IgD-negative memory B cell (primary cell): Measurements from ENCODE around the gene SUSD5. TPM values are rescaled to one million over a fixed set of nuclear protein-coding genes. Genes with fewer than 3 reads are reported as not detected.
"Not testable (repeated sequence)": the region's sequence is repeated elsewhere in the genome, so short reads cannot be mapped to it uniquely, and the experiment has no call there.

Experiments
- H3K27ac Mint-ChIP-seq, 3 donors: one replicate each; pipeline ENCODE4 v1.8.0; 2020 to 2022; ENCODE audit warnings: mild to moderate bottlenecking in 3 of 3, mixed read lengths in 3 of 3, moderate library complexity in 1 of 3
- H3K27me3 Mint-ChIP-seq: one replicate; pipeline ENCODE4 v1.8.0; 2021; ENCODE audit warnings: mixed read lengths
- H3K36me3 Mint-ChIP-seq: one replicate; pipeline ENCODE4 v1.8.0; 2020; ENCODE audit warnings: mild to moderate bottlenecking, mixed read lengths
- H3K4me1 Mint-ChIP-seq, 3 donors: one replicate each; pipeline ENCODE4 v1.8.0; 2020 to 2022; ENCODE audit warnings: mixed read lengths in 3 of 3, mild to moderate bottlenecking in 1 of 3
- H3K4me3 Mint-ChIP-seq, 4 donors: one replicate each; pipeline ENCODE4 v1.8.0; 2020 to 2022; ENCODE audit warnings: mild to moderate bottlenecking in 4 of 4, mixed read lengths in 4 of 4, moderate library complexity in 3 of 4
- H3K9me3 Mint-ChIP-seq, 3 donors: one replicate each; pipeline ENCODE4 v1.8.0; 2020 to 2021; ENCODE audit warnings: mixed read lengths in 3 of 3, mild to moderate bottlenecking in 1 of 3
- polyA plus RNA-seq: library from polyadenylated mRNA; unstranded; fragments of 300-500 nt; fragmentation: Illumina TruSeq; gene quantifications from one replicate; pipeline ENCODE4 v1.2.3, GENCODE V29; 2021

Gene SUSD5
- polyA plus RNA-seq, 1 donor from 2014 or later, result not detected

DNA sequence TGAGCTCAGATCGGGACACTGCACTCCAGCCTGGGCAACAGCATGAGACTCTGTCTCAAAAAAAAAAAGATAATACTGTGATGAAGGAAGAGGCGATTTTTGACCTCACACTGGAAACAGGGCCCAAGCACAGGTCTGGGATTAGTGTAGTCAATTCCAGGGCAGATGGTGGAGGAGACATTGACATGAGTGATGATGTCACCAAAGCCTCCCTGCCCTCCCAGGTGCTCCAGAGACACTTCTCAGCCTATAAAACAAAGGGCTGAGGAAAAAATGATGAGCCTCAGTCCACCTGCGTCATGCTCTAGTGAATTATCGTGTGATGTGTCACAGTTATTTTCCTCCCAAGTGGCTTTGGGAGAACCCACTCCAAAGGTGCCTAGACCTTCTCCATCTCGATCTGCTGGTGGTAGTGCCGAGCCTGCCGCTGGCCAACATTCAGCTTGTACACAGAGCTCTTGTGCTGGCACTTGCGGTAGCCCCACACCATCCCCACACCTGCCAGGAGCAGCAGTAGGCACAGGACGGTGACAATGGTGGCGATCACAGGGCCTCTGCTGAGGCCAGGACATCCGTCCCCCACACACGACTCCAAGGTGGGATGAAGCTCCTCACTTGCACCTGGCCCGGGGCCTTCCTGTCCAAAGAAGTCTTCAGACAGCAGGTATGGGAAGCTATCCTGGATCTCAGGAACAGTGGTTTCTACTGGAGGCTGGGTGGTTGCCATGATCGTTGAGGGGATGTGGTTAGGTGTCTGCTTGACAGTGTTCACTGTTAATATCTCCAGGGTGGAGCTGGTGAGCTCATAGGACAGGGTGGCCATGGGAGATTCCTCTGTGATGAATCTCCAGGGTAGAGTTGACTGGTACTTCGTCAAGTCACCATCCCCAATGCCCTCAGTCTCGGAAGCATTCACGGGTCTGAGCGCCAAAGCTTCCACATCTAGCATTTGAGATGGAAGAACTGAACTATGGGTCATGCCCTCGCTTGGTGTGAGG, 65.9 kb downstream of the SUSD5 start:
- Mint-ChIP-seq H3K36me3 (no peaks in the 10 kb centered on the region), H3K4me3 (no peak overlapping the region), H3K9me3 (no peaks in the 10 kb centered on the region), H3K27me3 (peaks cover 1% of the 10 kb centered on the region), H3K27ac (no peak overlapping the region), H3K4me1 (peaks cover 0 to 3% (median 0%) of the 10 kb centered on the region in 3 donors)

DNA sequence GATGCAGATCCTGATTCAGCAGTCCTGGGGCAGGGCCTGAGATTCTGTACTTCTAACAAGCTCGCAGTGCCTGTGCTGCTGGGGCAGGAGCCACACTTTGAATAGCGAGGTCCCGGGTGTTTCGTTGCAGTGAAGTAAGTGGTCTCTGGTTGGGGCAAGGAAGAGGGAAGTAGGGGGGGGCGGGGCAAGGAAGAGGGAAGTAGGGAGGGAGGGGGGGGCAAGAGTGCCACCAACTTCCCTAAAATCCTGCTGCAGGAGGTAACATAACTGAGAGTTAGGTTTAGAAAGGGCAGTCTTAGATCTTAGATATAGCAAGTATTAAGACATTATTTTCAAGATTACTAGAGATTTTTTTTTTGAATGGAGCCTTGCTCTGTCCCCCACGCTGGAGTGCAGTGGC, 69.3 kb downstream of the SUSD5 start:
- Mint-ChIP-seq H3K9me3 (no peaks in the 10 kb centered on the region), H3K4me3 (no peak overlapping the region), H3K27me3 (peaks cover 1% of the 10 kb centered on the region), H3K36me3 (peaks cover 3% of the 10 kb centered on the region), H3K27ac (no peak overlapping the region), H3K4me1 (peaks cover 0 to 3% (median 0%) of the 10 kb centered on the region in 3 donors)

DNA sequence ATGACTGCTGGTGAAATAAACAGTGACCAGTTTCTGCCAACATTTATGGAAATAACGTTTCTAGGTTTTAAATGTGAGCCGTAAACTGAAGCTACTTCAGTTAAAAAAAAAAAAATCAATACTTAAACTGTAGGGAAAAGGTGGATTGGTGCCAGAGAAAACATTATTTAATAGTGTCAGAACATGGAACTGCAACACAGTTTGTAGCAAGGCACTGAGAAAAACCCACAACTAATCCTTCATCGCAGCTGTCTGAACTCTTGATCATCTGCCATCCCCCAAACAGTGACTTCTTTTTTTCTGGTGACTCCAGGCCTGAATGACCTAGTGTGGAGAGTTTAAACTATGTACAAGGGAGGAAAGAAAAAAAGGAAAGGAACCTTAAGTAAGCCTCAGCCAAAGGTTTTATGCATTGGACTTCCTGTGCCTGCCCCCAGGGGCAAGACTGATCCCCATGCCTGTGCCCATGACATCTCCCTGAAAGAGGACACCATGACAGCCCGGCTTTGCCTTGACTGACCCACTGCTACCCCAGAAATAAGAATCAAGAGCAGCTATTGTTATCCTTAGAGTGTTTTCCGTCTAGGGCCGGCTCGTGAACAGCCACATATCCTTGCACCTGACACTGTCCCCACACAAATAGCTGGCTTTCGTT, 71.7 kb downstream of the SUSD5 start:
- Mint-ChIP-seq H3K4me3 (no peak overlapping the region), H3K36me3 (peaks cover 12% of the 10 kb centered on the region), H3K4me1 (peaks cover 0 to 5% (median 3%) of the 10 kb centered on the region in 3 donors), H3K9me3 (no peaks in the 10 kb centered on the region), H3K27ac (peak overlapping the region in 1 of 3 donors; percentile 22), H3K27me3 (no peaks in the 10 kb centered on the region)

DNA sequence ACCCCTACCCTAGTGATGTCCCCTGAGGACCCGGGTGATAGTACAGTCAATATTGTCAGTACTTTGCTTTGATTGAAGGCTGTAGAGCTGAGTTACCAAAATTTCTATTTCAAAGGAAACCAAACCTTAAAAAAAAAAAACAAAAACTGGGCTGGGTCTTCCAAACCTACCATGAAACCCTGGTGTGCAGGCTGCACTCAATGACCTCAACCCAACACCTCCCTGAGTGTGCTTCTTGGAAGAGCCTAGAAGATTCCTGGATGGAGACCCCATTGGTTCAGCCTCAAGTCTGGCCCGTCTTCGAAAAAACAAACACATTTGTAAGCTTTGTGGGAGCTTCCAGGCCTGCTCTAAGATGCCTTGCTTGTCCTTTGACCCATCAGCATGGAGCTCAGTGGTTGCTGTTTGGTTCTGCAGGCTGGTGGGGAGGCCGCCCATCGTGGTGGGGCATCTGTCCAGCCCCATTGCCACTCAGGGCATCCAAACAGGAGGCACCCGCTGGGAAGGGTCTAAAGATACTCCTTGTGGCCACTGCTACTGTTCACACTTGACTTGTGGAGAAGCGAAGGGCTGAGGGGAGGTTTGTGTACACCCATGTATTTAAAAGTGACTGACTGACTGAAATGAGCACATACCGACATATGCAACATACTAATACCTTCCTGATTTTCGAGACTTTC, 72.6 kb downstream of the SUSD5 start:
- H3K9me3 Mint-ChIP-seq, result no peaks in the 10 kb centered on the region

DNA sequence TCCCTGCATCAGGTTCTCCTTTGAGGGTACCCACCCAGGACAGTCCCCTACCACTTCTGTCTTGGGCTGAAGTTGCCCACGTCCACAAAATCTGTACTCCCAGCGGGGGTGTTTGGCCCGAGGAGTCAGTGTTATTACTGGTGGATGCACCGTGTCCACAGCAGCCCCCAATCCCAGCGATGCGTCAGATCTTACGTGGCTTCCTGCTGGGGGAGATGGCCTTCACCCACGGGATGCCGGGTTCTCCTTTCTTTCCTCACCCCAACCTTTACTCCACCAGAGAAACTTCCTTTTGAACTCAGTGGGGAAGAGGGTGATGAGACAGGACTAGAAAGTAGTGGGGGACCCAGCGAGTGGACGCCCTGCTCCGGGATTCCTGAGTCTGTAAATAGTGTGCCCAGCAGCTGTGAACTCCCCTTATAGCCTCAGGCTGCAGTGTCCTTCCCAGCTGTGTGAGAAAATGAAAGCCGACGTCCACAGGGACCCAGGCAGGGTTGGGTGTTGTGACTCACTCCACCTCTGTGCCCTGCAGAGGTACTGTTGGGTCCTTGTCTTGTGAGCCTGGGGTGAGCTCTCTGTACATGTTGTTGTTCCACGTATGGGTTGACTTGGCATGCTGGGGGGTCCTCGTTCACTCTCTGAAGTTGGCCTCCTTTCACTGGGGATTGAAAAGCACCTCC, 73.2 kb downstream of the SUSD5 start:
- peaks cover 0 to 5% (median 3%) of the 10 kb centered on the region in 3 donors for H3K4me1 Mint-ChIP-seq
- no peaks in the 10 kb centered on the region for H3K9me3 Mint-ChIP-seq
- peaks cover 16% of the 10 kb centered on the region for H3K36me3 Mint-ChIP-seq
- no peaks in the 10 kb centered on the region for H3K27me3 Mint-ChIP-seq
- H3K27ac Mint-ChIP-seq, result peak overlapping the region in 1 of 3 donors; percentile 43
- no peak overlapping the region for H3K4me3 Mint-ChIP-seq

More for the DNA sequence above, 72.6 kb downstream of the SUSD5 start:
- peak overlapping the region in 1 of 3 donors; percentile 41 for H3K27ac Mint-ChIP-seq
- H3K4me3 Mint-ChIP-seq, result no peak overlapping the region
- H3K27me3 Mint-ChIP-seq, result no peaks in the 10 kb centered on the region
- peaks cover 0 to 5% (median 3%) of the 10 kb centered on the region in 3 donors for H3K4me1 Mint-ChIP-seq
- peaks cover 16% of the 10 kb centered on the region for H3K36me3 Mint-ChIP-seq

DNA sequence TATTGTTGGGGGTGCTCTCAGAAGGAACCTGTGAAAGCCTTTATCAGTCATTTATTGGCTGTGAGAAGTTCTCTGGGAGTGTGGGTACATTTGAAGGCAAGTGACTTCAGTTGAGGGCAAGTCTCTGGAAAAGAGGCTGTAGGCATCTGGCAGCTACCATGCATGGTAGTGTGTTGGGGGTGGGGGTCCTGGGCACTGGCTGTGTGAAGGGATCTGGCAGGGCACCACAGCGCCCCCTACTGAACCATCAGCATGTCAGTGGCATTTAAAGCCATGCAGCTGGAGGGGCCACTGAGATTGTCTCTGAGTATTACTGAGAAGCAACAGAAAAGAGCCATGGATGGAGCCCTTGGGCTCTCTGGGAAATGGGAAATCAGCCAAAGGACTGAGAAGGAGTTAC, 74.2 kb downstream of the SUSD5 start:
- Mint-ChIP-seq H3K27me3 (no peaks in the 10 kb centered on the region), H3K4me1 (peaks cover 0 to 7% (median 4%) of the 10 kb centered on the region in 3 donors), H3K36me3 (peaks cover 16% of the 10 kb centered on the region), H3K4me3 (no peak overlapping the region), H3K9me3 (no peaks in the 10 kb centered on the region), H3K27ac (peak overlapping the region in 2 of 3 donors; percentile 43 to 50)

DNA sequence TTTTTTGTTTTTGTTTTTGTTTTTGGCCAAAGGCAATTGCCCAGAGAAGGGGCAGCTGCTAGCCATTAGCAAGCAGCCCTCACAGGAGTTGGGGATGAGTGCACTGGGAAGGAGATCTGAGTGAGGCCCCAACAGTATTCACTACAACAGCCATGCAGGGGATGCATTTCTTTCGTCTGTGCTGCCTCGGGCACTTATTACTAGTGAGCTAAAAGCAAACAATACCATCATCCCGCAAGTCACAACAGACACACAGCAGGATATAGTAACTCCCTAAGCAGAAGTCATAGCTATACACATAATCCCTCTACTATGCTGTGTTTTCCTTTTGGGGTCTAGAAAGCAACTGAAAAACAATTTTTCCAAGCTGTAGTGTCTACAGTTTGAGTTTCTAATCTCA, 77.6 kb downstream of the SUSD5 start:
- H3K27me3 Mint-ChIP-seq, result no peaks in the 10 kb centered on the region
- H3K9me3 Mint-ChIP-seq, result no peaks in the 10 kb centered on the region
- H3K4me3 Mint-ChIP-seq, result no peak overlapping the region
- peaks cover 0 to 17% (median 6%) of the 10 kb centered on the region in 3 donors for H3K4me1 Mint-ChIP-seq
- peaks cover 16% of the 10 kb centered on the region for H3K36me3 Mint-ChIP-seq
- H3K27ac Mint-ChIP-seq, result no peak overlapping the region

DNA sequence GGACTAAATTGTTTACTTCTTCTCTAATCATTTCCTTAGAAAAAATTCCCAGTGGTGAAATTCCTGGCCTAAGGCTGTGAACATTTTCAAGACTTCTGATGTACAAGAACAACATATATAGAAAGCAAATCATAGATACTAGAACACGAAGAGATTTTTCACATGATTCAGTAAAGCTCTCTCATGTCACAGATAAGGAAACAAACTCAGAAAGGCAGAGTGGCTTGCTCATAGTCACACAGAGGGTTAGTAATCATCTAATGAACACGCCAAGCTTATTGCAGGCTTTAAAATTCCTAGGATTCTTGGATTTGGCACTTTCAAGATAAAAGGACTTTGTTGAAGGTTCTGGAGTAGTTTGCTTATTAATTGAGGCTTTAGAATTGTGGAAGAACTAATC, 78.6 kb downstream of the SUSD5 start:
- no peaks in the 10 kb centered on the region for H3K27me3 Mint-ChIP-seq
- peaks cover 0 to 17% (median 6%) of the 10 kb centered on the region in 3 donors for H3K4me1 Mint-ChIP-seq
- no peaks in the 10 kb centered on the region for H3K9me3 Mint-ChIP-seq
- peaks cover 16% of the 10 kb centered on the region for H3K36me3 Mint-ChIP-seq
- no peak overlapping the region for H3K4me3 Mint-ChIP-seq
- H3K27ac Mint-ChIP-seq, result peak overlapping the region in 1 of 3 donors; percentile 39

DNA sequence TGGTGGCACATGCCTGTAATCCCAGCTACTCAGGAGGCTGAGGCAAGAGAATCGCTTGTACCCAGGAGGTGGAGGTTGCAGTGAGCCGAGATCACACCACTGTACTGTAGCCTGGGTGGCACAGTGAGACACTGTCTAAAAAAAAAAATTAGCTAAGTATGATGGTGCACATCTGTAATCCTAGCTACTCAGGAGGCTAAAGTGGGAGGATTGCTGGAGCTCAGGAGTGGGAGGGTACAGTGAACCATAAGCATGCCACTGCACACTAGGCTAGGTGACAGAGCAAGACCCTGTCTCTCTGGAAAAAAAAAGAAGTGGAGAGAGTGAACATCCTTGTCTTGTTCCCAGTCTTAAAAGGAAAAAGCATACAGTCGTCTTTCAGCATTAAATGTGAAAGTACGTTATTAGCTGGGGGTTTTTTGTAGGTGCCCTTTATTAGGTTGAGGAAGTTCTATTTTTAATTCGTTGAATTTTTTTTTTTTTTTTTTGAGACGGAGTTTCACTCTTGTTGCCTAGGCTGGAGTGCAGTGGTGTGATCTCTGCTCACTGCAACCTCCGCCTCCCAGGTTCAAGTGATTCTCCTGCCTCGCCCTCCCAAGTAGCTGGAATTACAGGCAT, 79.5 kb downstream of the SUSD5 start:
- Mint-ChIP-seq H3K27ac (peak overlapping the region in 1 of 3 donors; percentile 79), H3K36me3 (peaks cover 15% of the 10 kb centered on the region), H3K4me3 (peak overlapping the region in 3 of 4 donors; percentile 54 to 85 (median 81)), H3K4me1 (peaks cover 0 to 17% (median 6%) of the 10 kb centered on the region in 3 donors)
- H3K27me3 Mint-ChIP-seq, H3K9me3 Mint-ChIP-seq: not testable (repeated sequence)

DNA sequence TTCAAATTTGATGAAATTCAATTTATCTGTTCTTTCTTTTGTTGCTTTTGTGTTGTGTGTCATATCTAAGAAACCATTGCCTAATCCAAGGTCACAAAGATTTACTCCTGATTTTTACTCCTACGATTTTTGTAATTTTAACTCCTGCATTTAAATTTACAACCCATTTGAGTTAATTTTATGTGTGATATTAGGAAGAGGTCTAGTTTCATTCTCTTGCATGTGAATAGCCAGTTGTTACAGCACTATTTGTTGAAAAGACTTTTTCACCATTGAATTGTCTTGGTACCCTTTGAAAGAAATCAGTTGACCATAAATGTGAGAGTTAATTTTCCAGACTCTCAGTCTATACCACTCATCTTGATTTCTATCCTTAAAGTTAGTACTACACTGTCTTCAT, 80.9 kb downstream of the SUSD5 start:
- Mint-ChIP-seq H3K9me3 (no peaks in the 10 kb centered on the region), H3K36me3 (peaks cover 7% of the 10 kb centered on the region), H3K4me3 (no peak overlapping the region), H3K4me1 (peaks cover 0 to 14% (median 6%) of the 10 kb centered on the region in 3 donors), H3K27ac (no peak overlapping the region), H3K27me3 (no peaks in the 10 kb centered on the region)

DNA sequence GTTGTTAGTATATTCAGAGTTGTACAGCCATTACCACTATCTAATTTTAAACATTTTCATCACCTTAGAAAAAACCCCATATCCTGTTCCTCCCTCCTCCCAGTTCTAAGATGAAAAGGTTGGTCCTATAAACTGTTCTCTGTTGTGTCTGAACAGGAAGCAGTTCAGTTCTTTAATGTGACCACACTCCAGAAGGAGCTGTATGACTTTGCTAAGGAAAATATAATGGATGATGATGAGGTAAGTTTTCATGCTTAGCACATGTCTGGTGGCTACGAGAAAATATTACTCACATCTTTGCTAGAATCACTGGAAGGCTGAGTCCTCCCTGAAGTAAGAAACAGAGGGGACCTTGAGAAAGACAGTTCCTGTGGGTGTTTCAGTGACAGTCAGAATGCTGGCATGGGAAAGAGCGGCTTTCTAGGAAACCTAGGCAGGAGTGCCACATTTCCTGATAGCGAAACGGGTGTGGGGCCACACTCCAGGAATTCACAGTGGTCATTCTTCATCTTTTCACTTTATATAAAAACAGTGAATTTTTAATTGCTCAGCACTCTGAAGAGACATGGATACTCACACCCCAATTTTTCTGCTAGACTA, 84.5 kb downstream of the SUSD5 start:
- Mint-ChIP-seq H3K9me3 (no peaks in the 10 kb centered on the region), H3K27me3 (no peaks in the 10 kb centered on the region), H3K36me3 (peaks cover 7% of the 10 kb centered on the region), H3K27ac (peak overlapping the region in 1 of 3 donors; percentile 10), H3K4me1 (peaks cover 6 to 8% (median 7%) of the 10 kb centered on the region in 3 donors), H3K4me3 (no peak overlapping the region)

DNA sequence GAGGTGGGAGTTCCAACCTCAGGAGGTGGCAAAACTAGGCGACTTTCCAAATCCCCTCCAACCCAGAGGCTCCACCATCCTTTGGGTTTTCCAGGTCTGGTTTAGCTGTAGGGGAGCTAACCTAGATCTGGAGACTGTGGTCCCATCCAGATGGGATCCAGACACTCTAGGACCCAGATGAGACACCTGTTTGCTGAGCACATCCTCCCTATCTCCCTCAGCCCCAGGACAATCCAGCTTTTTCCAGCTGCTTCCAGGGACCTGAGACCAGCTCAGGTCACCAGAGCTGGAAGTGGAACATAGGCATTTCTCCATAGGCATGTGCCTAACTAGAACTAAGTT, 86.6 kb downstream of the SUSD5 start:
- Mint-ChIP-seq H3K4me3 (no peak overlapping the region), H3K4me1 (peaks cover 1 to 6% (median 3%) of the 10 kb centered on the region in 3 donors), H3K9me3 (no peaks in the 10 kb centered on the region), H3K27ac (no peak overlapping the region), H3K36me3 (peaks cover 4% of the 10 kb centered on the region), H3K27me3 (no peaks in the 10 kb centered on the region)

DNA sequence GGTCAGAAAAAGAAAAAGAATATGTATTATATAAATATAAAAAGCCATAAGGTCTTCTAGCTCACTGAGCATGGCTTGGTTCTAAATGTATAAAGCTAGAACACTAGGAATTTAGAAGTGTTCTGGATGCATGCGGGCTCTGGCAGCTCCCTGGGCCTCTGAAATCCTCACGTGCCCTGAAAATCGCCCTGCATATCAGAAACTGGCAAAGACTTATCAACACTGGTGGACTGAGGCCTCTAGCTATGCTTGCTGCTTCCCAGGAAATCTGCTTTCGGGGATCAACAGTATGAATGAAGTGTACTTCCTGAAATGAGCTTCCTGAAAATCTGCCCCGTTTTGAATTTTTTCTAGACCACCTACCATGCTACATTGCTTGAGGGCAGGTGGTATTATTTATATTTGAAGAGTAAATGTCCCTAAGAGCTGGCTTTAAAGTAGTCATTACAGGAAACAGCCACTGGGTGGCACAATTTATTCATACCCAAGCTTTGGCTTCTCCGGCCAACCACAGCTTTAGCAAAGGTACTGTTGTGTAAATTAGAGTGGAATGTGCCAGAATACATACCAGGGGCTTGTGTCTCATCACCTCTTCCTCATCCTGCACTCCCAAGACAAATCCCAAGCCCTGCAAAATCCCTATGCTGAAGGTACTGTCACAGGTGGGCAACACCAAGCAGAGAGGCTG, 87.1 kb downstream of the SUSD5 start:
- H3K9me3 Mint-ChIP-seq, result no peaks in the 10 kb centered on the region
- H3K4me3 Mint-ChIP-seq, result no peak overlapping the region
- H3K4me1 Mint-ChIP-seq, result peaks cover 1 to 6% (median 3%) of the 10 kb centered on the region in 3 donors
- peaks cover 4% of the 10 kb centered on the region for H3K36me3 Mint-ChIP-seq
- no peak overlapping the region for H3K27ac Mint-ChIP-seq
- no peaks in the 10 kb centered on the region for H3K27me3 Mint-ChIP-seq
